H1 (cell line): ENCODE results near the gene GCHFR. TPM values are rescaled to one million over a fixed set of nuclear protein-coding genes. Genes with fewer than 3 reads are reported as not detected.

Experiments used
- CTCF ChIA-PET: fragments of 300-600 bp; sonication (Branson Sonifier 250); formaldehyde crosslinking; loops from one replicate; lab custom pipeline; 2021; ENCODE audit not compliant: partially characterized antibody; lab: Charles Lee
- POLR2A ChIA-PET: fragments of 300-600 bp; sonication (Branson Sonifier 250); formaldehyde crosslinking; loops from one replicate; lab custom pipeline; 2021; ENCODE audit warnings: inconsistent platforms; ENCODE audit not compliant: partially characterized antibody; lab: Charles Lee
- DNase-seq, 2 experiments: peaks; one replicate each; pipeline versions ENCODE4 v3.0.0 to v3.0.0-alpha.2; 2010 to 2022; ENCODE audit warnings: low spot score in 2 of 2, low read depth in 1 of 2, mixed read lengths in 1 of 2
- FAIRE-seq: peaks from 2 replicates; lab custom pipeline; 2011; peaks lifted over from hg19 to GRCh38; lab: Jason Lieb, UNC
- H2AFZ ChIP-seq: 2 replicates; pipeline ENCODE4 v1.8.1; 2012; ENCODE audit warnings: low read length, inconsistent platforms
- H2AK5ac ChIP-seq: 2 replicates; pipeline ENCODE4 v1.6.1; 2013; ENCODE audit warnings: low read depth, low read length
- H2BK120ac ChIP-seq: replicated peaks from 2 replicates; pipeline ENCODE3; 2013; ENCODE audit warnings: low read depth, low read length, inconsistent platforms
- H2BK12ac ChIP-seq: 2 replicates; pipeline ENCODE4 v1.6.1; 2013; ENCODE audit warnings: low read depth, low read length
- H2BK15ac ChIP-seq: 2 replicates; pipeline ENCODE4 v1.6.1; 2013; ENCODE audit warnings: low read length
- H2BK20ac ChIP-seq: 2 replicates; pipeline ENCODE4 v1.6.1; 2013; ENCODE audit warnings: low read length
- H2BK5ac ChIP-seq: 2 replicates; pipeline ENCODE4 v1.6.1; 2013; ENCODE audit warnings: low read depth, low read length
- H3K14ac ChIP-seq: 2 replicates; pipeline ENCODE4 v1.6.1; 2013; ENCODE audit warnings: inconsistent platforms; ENCODE audit not compliant: insufficient read length
- H3K18ac ChIP-seq: 2 replicates; pipeline ENCODE4 v1.6.1; 2013; ENCODE audit warnings: low read length; ENCODE audit errors: extremely low read depth
- H3K23ac ChIP-seq: 2 replicates; pipeline ENCODE4 v1.6.1; 2013; ENCODE audit warnings: inconsistent platforms; ENCODE audit not compliant: insufficient read length
- H3K23me2 ChIP-seq: 2 replicates; pipeline ENCODE4 v1.6.1; 2013; ENCODE audit warnings: low read depth, low read length
- H3K27ac ChIP-seq: 2 replicates; pipeline ENCODE4 v1.6.1; 2011; ENCODE audit warnings: low read depth, low read length, inconsistent platforms
- H3K27me3 ChIP-seq, 4 experiments: replicated peaks in 1 of 4; 1 replicate in 1 of 4; 2 replicates in 3 of 4; pipeline versions ENCODE4 v1.6.1 to v1.8.1; 2011 to 2013; ENCODE audit warnings: low read length in 3 of 4, mild to moderate bottlenecking in 3 of 4, inconsistent platforms in 2 of 4, mixed read lengths in 2 of 4, moderate library complexity in 1 of 4; ENCODE audit not compliant: control insufficient read depth in 3 of 4, insufficient read depth in 3 of 4; ENCODE audit errors: extremely low read depth in 1 of 4
- H3K36me3 ChIP-seq, 4 experiments: 2 replicates each; pipeline versions ENCODE4 v1.6.1 to v1.8.1; 2011 to 2013; ENCODE audit warnings: mild to moderate bottlenecking in 4 of 4, low read length in 3 of 4, moderate library complexity in 2 of 4, control low read depth in 1 of 4, inconsistent platforms in 1 of 4; ENCODE audit not compliant: insufficient read depth in 4 of 4, control insufficient read depth in 2 of 4
- H3K4ac ChIP-seq: replicated peaks from 2 replicates; pipeline ENCODE3; 2013; ENCODE audit warnings: low read length, low read depth, mixed read lengths, inconsistent platforms; ENCODE audit not compliant: insufficient read length
- H3K4me1 ChIP-seq, 4 experiments: replicated peaks in 1 of 4; 1 replicate in 1 of 4; 2 replicates in 3 of 4; pipeline versions ENCODE4 v1.6.1 to v1.8.1; 2011 to 2013; ENCODE audit warnings: low read length in 3 of 4, inconsistent platforms in 2 of 4, mixed read lengths in 1 of 4; ENCODE audit not compliant: insufficient read depth in 4 of 4, control insufficient read depth in 3 of 4
- H3K4me2 ChIP-seq, 2 experiments: 2 replicates each; pipeline versions ENCODE4 v1.6.1 to v1.8.1; 2011 to 2013; ENCODE audit warnings: low read depth in 2 of 2, low read length in 2 of 2, control low read depth in 1 of 2, inconsistent platforms in 1 of 2, mild to moderate bottlenecking in 1 of 2; ENCODE audit not compliant: insufficient read depth in 1 of 2
- H3K4me3 ChIP-seq, 4 experiments: fragments of 200-600, 300-600 bp in 1 of 4; sonication (generic), shearing (Covaris generic), sonication (Bioruptor Twin) in 1 of 4; 2 replicates each; pipeline versions ENCODE4 v1.5.1 to v1.8.1; 2011 to 2016; ENCODE audit warnings: low read length in 4 of 4, low read depth in 3 of 4, control low read depth in 2 of 4, inconsistent platforms in 2 of 4, mild to moderate bottlenecking in 2 of 4, mixed read lengths in 1 of 4, moderate library complexity in 1 of 4; ENCODE audit not compliant: insufficient read depth in 2 of 4; ENCODE audit errors: extremely low read depth in 1 of 4
- H3K56ac ChIP-seq: replicated peaks from 2 replicates; pipeline ENCODE3; 2013; ENCODE audit warnings: low read depth, mild to moderate bottlenecking, mixed read lengths, low read length, inconsistent platforms; ENCODE audit not compliant: insufficient read length
- H3K79me1 ChIP-seq: 2 replicates; pipeline ENCODE4 v1.6.1; 2013; ENCODE audit warnings: low read depth, low read length, control low read depth
- H3K79me2 ChIP-seq, 2 experiments: 2 replicates each; pipeline versions ENCODE4 v1.6.1 to v1.8.1; 2012 to 2013; ENCODE audit warnings: low read length in 2 of 2, mild to moderate bottlenecking in 2 of 2, inconsistent platforms in 1 of 2; ENCODE audit not compliant: insufficient read depth in 2 of 2, control insufficient read depth in 1 of 2
- H3K9ac ChIP-seq, 4 experiments: replicated peaks in 1 of 4; 1 replicate in 1 of 4; 2 replicates in 3 of 4; pipeline versions ENCODE4 v1.6.1 to v1.8.1; 2011 to 2013; ENCODE audit warnings: low read depth in 3 of 4, low read length in 3 of 4, control low read depth in 2 of 4, mild to moderate bottlenecking in 2 of 4, moderate library complexity in 2 of 4, inconsistent platforms in 1 of 4; ENCODE audit errors: extremely low read depth in 1 of 4
- H3K9me3 ChIP-seq, 2 experiments: 2 replicates each; pipeline versions ENCODE4 v1.6.1 to v1.8.1; 2012 to 2013; ENCODE audit warnings: mild to moderate bottlenecking in 2 of 2, moderate library complexity in 2 of 2, control low read depth in 1 of 2, inconsistent platforms in 1 of 2, low read depth in 1 of 2, low read length in 1 of 2, mixed read lengths in 1 of 2; ENCODE audit not compliant: insufficient read depth in 2 of 2
- H4K20me1 ChIP-seq, 2 experiments: replicated peaks in 1 of 2; 2 replicates each; pipeline versions ENCODE3 to v1.8.1; 2011 to 2013; ENCODE audit warnings: inconsistent platforms in 2 of 2, low read length in 2 of 2, mild to moderate bottlenecking in 1 of 2; ENCODE audit not compliant: insufficient read depth in 2 of 2, control insufficient read depth in 1 of 2
- H4K5ac ChIP-seq: 2 replicates; pipeline ENCODE4 v1.6.1; 2013; ENCODE audit warnings: low read length, low read depth, mixed read lengths, inconsistent platforms; ENCODE audit not compliant: insufficient read length
- H4K8ac ChIP-seq: 2 replicates; pipeline ENCODE4 v1.8.0; 2013; ENCODE audit warnings: mild to moderate bottlenecking, moderate library complexity, low read length, inconsistent platforms; ENCODE audit not compliant: insufficient read depth; ENCODE audit errors: extremely low read depth
- H4K91ac ChIP-seq: replicated peaks from 2 replicates; pipeline ENCODE3; 2013; ENCODE audit warnings: low read length, mixed read lengths, inconsistent platforms; ENCODE audit not compliant: insufficient read length
- ASH2L ChIP-seq: fragments of 200-600, 300-600 bp; sonication (generic); IDR thresholded peaks from one replicate; pipeline ENCODE4 v1.7.1; 2017; ENCODE audit warnings: low read length
- CBX8 ChIP-seq: fragments of 300-800, 300-1000 bp; sonication (generic); IDR thresholded peaks from 2 replicates; pipeline ENCODE4 v1.7.1; 2016; ENCODE audit warnings: low read depth, low read length, borderline replicate concordance
- CTCF ChIP-seq, 3 experiments: IDR thresholded peaks; 1 replicate in 2 of 3; 2 replicates in 1 of 3; pipeline versions ENCODE4 v1.5.1 to v1.6.1; 2011; ENCODE audit warnings: low read length in 3 of 3, mild to moderate bottlenecking in 3 of 3, inconsistent platforms in 2 of 3, low read depth in 1 of 3, moderate library complexity in 1 of 3; ENCODE audit not compliant: insufficient read depth in 1 of 3; ENCODE audit errors: control extremely low read depth in 1 of 3
- EP300 ChIP-seq, 2 experiments: IDR thresholded peaks; 1 replicate in 1 of 2; 2 replicates in 1 of 2; pipeline ENCODE4 v1.6.1; 2011 to 2012; ENCODE audit warnings: low read depth in 2 of 2, low read length in 2 of 2, mild to moderate bottlenecking in 2 of 2, borderline replicate concordance in 1 of 2, inconsistent platforms in 1 of 2, moderate library complexity in 1 of 2
- JUN ChIP-seq: IDR thresholded peaks from 2 replicates; pipeline ENCODE4 v1.6.1; 2011; ENCODE audit warnings: low read depth, mild to moderate bottlenecking, improper control_type of control experiment, low read length
- TEAD4 ChIP-seq: IDR thresholded peaks from 2 replicates; pipeline ENCODE4 v1.6.1; 2012; ENCODE audit warnings: low read depth, low read length, inconsistent platforms, mixed read lengths
- WGBS, 2 experiments: shearing (Covaris generic) in 1 of 2; methylation state at CpG; one replicate each; pipeline versions ENCODE4 v1.1.6 to v1.1.7; 2013 to 2015; ENCODE audit warnings: low lambda C conversion rate in 2 of 2, mixed read lengths in 2 of 2, inconsistent platforms in 1 of 2, low coverage in 1 of 2, missing lambda C conversion rate in 1 of 2; ENCODE audit not compliant: insufficient replicate concordance in 2 of 2, insufficient coverage in 1 of 2, insufficient read length in 1 of 2; ENCODE audit errors: extremely low coverage in 1 of 2, missing lambda C conversion rate in 1 of 2; 5-methylcytosine and 5-hydroxymethylcytosine counted together
- polyA plus RNA-seq, 7 experiments: library from polyadenylated mRNA; depleted of rRNA in 3 of 7; stranded (reverse) in 5 of 7; unstranded in 2 of 7; fragments of >200 nt in 5 of 7; fragments of 200-250 nt in 2 of 7; gene quantifications; 1 replicate in 5 of 7; 2 replicates in 1 of 7; 4 replicates in 1 of 7; pipeline versions ENCODE4 v1.2.1 to v1.2.3, GENCODE V29; 2011 to 2013; ENCODE audit warnings: missing spikeins in 2 of 7, mixed read lengths in 2 of 7
- total RNA-seq: library from RNA; stranded (reverse); fragmentation: NEBNext Ultra II Directional; extraction: Animal tissue kit (Norgen Biotek cat#: 25700); gene quantifications from 2 replicates; pipeline ENCODE4 v1.2.1, GENCODE V29; 2021

Gene GCHFR
- total and polyA plus RNA-seq, 2 of the 8 experiments (the other 6 are each of a cell fraction or from before 2014, with no cell fraction given) = 25.9 to 81.5 TPM

GRCh38 chr15:40799523-40799922, 35.7 kb downstream of the GCHFR start:
- H3K4ac ChIP-seq = peak overlapping the region; percentile 74
- TF ChIP-seq ASH2L (no peak), JUN (no peak), EP300 (IDR thresholded peaks at IDR 0.05; ENCODE audit: borderline replicate concordance in 1 of 2, low read depth in 2 of 2, low read length in 2 of 2) (no peak), TEAD4 (no peak), CBX8 (no peak), CTCF (IDR thresholded peaks at IDR 0.05; ENCODE audit: control extremely low read depth in 1 of 3, insufficient read depth in 1 of 3, low read depth in 1 of 3, low read length in 3 of 3) (no peak)
- no peak overlapping the region for H2BK20ac ChIP-seq
- peaks cover 1% of the 10 kb centered on the region; the same call in 1 of the 2 replicates for H3K23me2 ChIP-seq
- ChIA-PET CTCF (interaction anchor here (0.7 to 1.6 kb wide), 3 partner anchors 11 to 93 kb away, joined by 3 to 4 read pairs (median 4); no protein-coding TSS in a partner anchor), POLR2A (no interaction called here)
- no peak overlapping the region for H4K91ac ChIP-seq
- H3K27me3 ChIP-seq = no peaks in the 10 kb centered on the region
- H4K20me1 ChIP-seq = no peaks in the 10 kb centered on the region
- H3K14ac ChIP-seq = no peak overlapping the region
- no peaks in the 10 kb centered on the region; the same call in 1 of the 2 replicates for H3K79me1 ChIP-seq
- no peaks in the 10 kb centered on the region for H3K9me3 ChIP-seq
- H3K27ac ChIP-seq = no peak overlapping the region
- H2BK5ac ChIP-seq = no peak overlapping the region
- no peak overlapping the region for H2AFZ ChIP-seq
- H3K36me3 ChIP-seq = no peaks in the 10 kb centered on the region
- no peak overlapping the region for H3K9ac ChIP-seq
- no peak overlapping the region for H3K18ac ChIP-seq
- no peak overlapping the region for H3K4me3 ChIP-seq
- H3K79me2 ChIP-seq = peaks cover 0 to 6% of the 10 kb centered on the region in 2 experiments; a peak in 2 of 4 replicates
- FAIRE-seq (no peak), DNase-seq (no peak)
- WGBS, 2 experiments = 88% methylated on average over 3 of the region's 3 CpGs; no CpG with 5 or more reads in 1 of the 2 experiments
- H4K8ac ChIP-seq = no peak overlapping the region
- H2BK12ac ChIP-seq = no peak overlapping the region
- no peak overlapping the region for H4K5ac ChIP-seq
- no peak overlapping the region for H2BK15ac ChIP-seq
- H3K23ac ChIP-seq = no peak overlapping the region
- H2AK5ac ChIP-seq = no peak overlapping the region
- peaks cover 2 to 11% (median 9%) of the 10 kb centered on the region in 4 experiments; a peak in 5 of 7 replicates for H3K4me1 ChIP-seq
- peak overlapping the region in 1 of 2 experiments; percentile 7; a peak in 1 of 4 replicates for H3K4me2 ChIP-seq
- H3K56ac ChIP-seq = peak overlapping the region; percentile 39
- H2BK120ac ChIP-seq = no peak overlapping the region
